H1 (cell line): ENCODE measurements around the gene CPLX1.

Experiments used
- MAX ChIP-seq: IDR thresholded peaks from 2 replicates; pipeline ENCODE4 v1.6.1; 2012; ENCODE audit warnings: inconsistent platforms
- RFX5 ChIP-seq: IDR thresholded peaks from 2 replicates; pipeline ENCODE4 v1.6.1; 2011; ENCODE audit warnings: low read depth, low read length, improper control_type of control experiment, borderline replicate concordance

- TF ChIP-seq MAX: no peak
- TF ChIP-seq RFX5: no peak
Observed at GRCh38 chr4:820230-821172, 5.4 kb downstream of the CPLX1 start.
